ENCODE measurements around the gene CFAP299. TPM values are rescaled to one million over a fixed set of nuclear protein-coding genes. Genes with fewer than 3 reads are reported as not detected.

The CFAP299 gene
- total RNA-seq, 1 donor from 2014 or later = 0.93 TPM

- H3K9me3 Mint-ChIP-seq (ENCODE audit: low read depth) = peaks cover 8% of the 10 kb centered on the region
- no peak for TF ChIP-seq CTCF (IDR thresholded peaks at IDR 0.05; ENCODE audit: unreplicated experiment)
- H3K4me3 Mint-ChIP-seq (ENCODE audit: low read depth) = no peak overlapping the region
- peaks cover 2% of the 10 kb centered on the region for H3K4me1 Mint-ChIP-seq (ENCODE audit: low read depth)
- peaks cover 2% of the 10 kb centered on the region for H3K36me3 Mint-ChIP-seq (ENCODE audit: insufficient read depth)
- DNase-seq (ENCODE audit: low spot score, unreplicated experiment) = no peak
- H3K27me3 Mint-ChIP-seq = no peaks in the 10 kb centered on the region
- H3K27ac Mint-ChIP-seq = no peak overlapping the region
Observed at GRCh38 chr4:80489798-80490197, 154.3 kb downstream of the CFAP299 start.

- Mint-ChIP-seq H3K27me3 (no peaks in the 10 kb centered on the region), H3K4me3 (ENCODE audit: low read depth) (no peak overlapping the region), H3K36me3 (ENCODE audit: insufficient read depth) (peaks cover 2% of the 10 kb centered on the region), H3K9me3 (ENCODE audit: low read depth) (peaks cover 18% of the 10 kb centered on the region), H3K4me1 (ENCODE audit: low read depth) (peaks cover 2% of the 10 kb centered on the region), H3K27ac (no peak overlapping the region)
- TF ChIP-seq CTCF (IDR thresholded peaks at IDR 0.05; ENCODE audit: unreplicated experiment) = no peak
- no peak for DNase-seq (ENCODE audit: low spot score, unreplicated experiment)
Observed at GRCh38 chr4:80492761-80493160, 157.2 kb downstream of the CFAP299 start.

GRCh38 chr4:80495865-80496264 is 160.3 kb downstream of the CFAP299 start:
- no peak overlapping the region for H3K4me3 Mint-ChIP-seq (ENCODE audit: low read depth)
- H3K27ac Mint-ChIP-seq = no peak overlapping the region
- H3K36me3 Mint-ChIP-seq (ENCODE audit: insufficient read depth) = peaks cover 2% of the 10 kb centered on the region
- H3K9me3 Mint-ChIP-seq (ENCODE audit: low read depth) = peaks cover 22% of the 10 kb centered on the region
- no peak for DNase-seq (ENCODE audit: low spot score, unreplicated experiment)
- peaks cover 2% of the 10 kb centered on the region for H3K4me1 Mint-ChIP-seq (ENCODE audit: low read depth)
- H3K27me3 Mint-ChIP-seq = no peaks in the 10 kb centered on the region
- TF ChIP-seq CTCF (IDR thresholded peaks at IDR 0.05; ENCODE audit: unreplicated experiment) = no peak

DNA sequence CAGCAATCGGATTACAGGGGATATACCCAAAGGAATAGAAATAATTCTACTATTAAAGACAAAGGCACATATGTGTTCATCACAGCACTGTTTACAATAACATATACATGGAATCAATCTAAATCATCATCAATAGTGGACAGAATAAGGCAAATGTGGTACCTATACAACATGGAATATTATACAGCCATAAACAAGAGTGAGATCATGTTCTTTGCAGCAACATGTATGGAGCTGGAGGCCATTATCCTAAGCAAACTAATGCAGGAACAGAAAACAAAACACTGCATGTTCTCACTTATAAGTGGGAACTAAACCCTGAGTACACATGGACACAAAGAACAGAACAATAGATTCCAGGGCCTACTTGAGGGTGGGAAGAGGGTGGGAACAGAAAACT is 163.2 kb downstream of the CFAP299 start:
- DNase-seq (ENCODE audit: low spot score, unreplicated experiment) = no peak
- Mint-ChIP-seq H3K9me3 (ENCODE audit: low read depth) (peaks cover 17% of the 10 kb centered on the region), H3K4me3 (ENCODE audit: low read depth) (no peak overlapping the region), H3K4me1 (ENCODE audit: low read depth) (no peaks in the 10 kb centered on the region), H3K27me3 (no peaks in the 10 kb centered on the region), H3K27ac (no peak overlapping the region), H3K36me3 (ENCODE audit: insufficient read depth) (no peaks in the 10 kb centered on the region)
- TF ChIP-seq CTCF (IDR thresholded peaks at IDR 0.05; ENCODE audit: unreplicated experiment) = no peak

GRCh38 chr4:80500613-80501012 is 165.1 kb downstream of the CFAP299 start:
- Mint-ChIP-seq H3K4me1 (ENCODE audit: low read depth) (no peaks in the 10 kb centered on the region), H3K27me3 (no peaks in the 10 kb centered on the region), H3K36me3 (ENCODE audit: insufficient read depth) (no peaks in the 10 kb centered on the region), H3K9me3 (ENCODE audit: low read depth) (peaks cover 13% of the 10 kb centered on the region), H3K4me3 (ENCODE audit: low read depth) (no peak overlapping the region), H3K27ac (no peak overlapping the region)
- no peak for DNase-seq (ENCODE audit: low spot score, unreplicated experiment)
- TF ChIP-seq CTCF (IDR thresholded peaks at IDR 0.05; ENCODE audit: unreplicated experiment) = no peak
